A673 (cell line): ENCODE results near the gene B9D1. TPM values are rescaled to one million over a fixed set of nuclear protein-coding genes. Genes with fewer than 3 reads are reported as not detected.

Experiments
- BruUV-seq: library from RNA; stranded (reverse); fragments of 400-500 nt; replicated peaks from 2 replicates; lab custom pipeline; 2021; lab: Mats Ljungman, UMichigan
- CTCF ChIA-PET: fragments of 300-600 bp; sonication (Branson Sonifier 250); formaldehyde crosslinking; loops from one replicate; lab custom pipeline; 2022; ENCODE audit warnings: antibody characterized with exemption; lab: Charles Lee
- POLR2A ChIA-PET: fragments of 300-600 bp; sonication (Branson Sonifier 250); formaldehyde crosslinking; loops from one replicate; lab custom pipeline; 2022; ENCODE audit warnings: antibody characterized with exemption; ENCODE audit not compliant: low non-redundant PET; lab: Charles Lee
- DNase-seq: peaks from one replicate; pipeline ENCODE4 v3.0.0-alpha.2; 2015; ENCODE audit warnings: low spot score
- H3K27ac ChIP-seq: fragments of 200-600 bp; sonication (generic); 2 replicates; pipeline ENCODE4 v1.5.1; 2016; ENCODE audit warnings: mixed run types, low read depth, mild to moderate bottlenecking, mixed read lengths, antibody characterized with exemption, low read length; ENCODE audit not compliant: poor library complexity, severe bottlenecking
- H3K27me3 ChIP-seq: fragments of 200-600 bp; sonication (generic); replicated peaks from 2 replicates; pipeline ENCODE4 v1.6.1; 2017; ENCODE audit warnings: mixed run types, low read depth, mild to moderate bottlenecking, mixed read lengths, antibody characterized with exemption, low read length; ENCODE audit not compliant: insufficient read depth, poor library complexity
- H3K36me3 ChIP-seq: fragments of 200-600 bp; sonication (generic); 2 replicates; pipeline ENCODE4 v1.6.1; 2016; ENCODE audit warnings: mixed run types, mild to moderate bottlenecking, mixed read lengths, antibody characterized with exemption, low read length; ENCODE audit not compliant: insufficient read depth, poor library complexity, severe bottlenecking
- H3K4me1 ChIP-seq: fragments of 200-600 bp; sonication (generic); 2 replicates; pipeline ENCODE4 v1.6.1; 2017; ENCODE audit warnings: mixed run types, mild to moderate bottlenecking, mixed read lengths, antibody characterized with exemption, low read length; ENCODE audit not compliant: insufficient read depth, poor library complexity, severe bottlenecking
- H3K4me3 ChIP-seq: fragments of 200-600 bp; sonication (generic); 2 replicates; pipeline ENCODE4 v1.5.1; 2016; ENCODE audit warnings: low read depth, mixed run types, mild to moderate bottlenecking, mixed read lengths, low read length; ENCODE audit not compliant: poor library complexity, severe bottlenecking
- H3K9me3 ChIP-seq: fragments of 200-600 bp; sonication (generic); 2 replicates; pipeline ENCODE4 v1.6.1; 2016; ENCODE audit warnings: mixed run types, low read depth, mild to moderate bottlenecking, mixed read lengths, antibody characterized with exemption, low read length; ENCODE audit not compliant: poor library complexity, severe bottlenecking
- EZH2 ChIP-seq: fragments of 200-600 bp; sonication (generic); IDR thresholded peaks from 2 replicates; pipeline ENCODE4 v1.6.1; 2017; ENCODE audit warnings: borderline replicate concordance, low read depth, mild to moderate bottlenecking, mixed read lengths, antibody characterized with exemption, low read length; ENCODE audit not compliant: poor library complexity, severe bottlenecking
- intact Hi-C: fragments of 100-400 bp; cut with micrococcal nuclease; formaldehyde crosslinking; loops from one replicate; pipeline ENCODE4 v1.10.0; 2022; ENCODE audit not compliant: unreplicated experiment
- total RNA-seq: library from RNA; stranded (reverse); gene quantifications from 2 replicates; pipeline ENCODE4 v1.2.3, GENCODE V29; 2021
- TF ChIP-seq, protein P1 (sequence below): fragments of 300-800, 200-600 bp; sonication (generic); conservative IDR thresholded peaks from 2 replicates; pipeline ENCODE4 v1.5.1; 2017; ENCODE audit warnings: low read depth, mild to moderate bottlenecking, antibody characterized with exemption, low read length, moderate library complexity, mixed read lengths

Gene B9D1
- total RNA-seq, 1 experiment from 2014 or later = 37.0 TPM

DNA sequence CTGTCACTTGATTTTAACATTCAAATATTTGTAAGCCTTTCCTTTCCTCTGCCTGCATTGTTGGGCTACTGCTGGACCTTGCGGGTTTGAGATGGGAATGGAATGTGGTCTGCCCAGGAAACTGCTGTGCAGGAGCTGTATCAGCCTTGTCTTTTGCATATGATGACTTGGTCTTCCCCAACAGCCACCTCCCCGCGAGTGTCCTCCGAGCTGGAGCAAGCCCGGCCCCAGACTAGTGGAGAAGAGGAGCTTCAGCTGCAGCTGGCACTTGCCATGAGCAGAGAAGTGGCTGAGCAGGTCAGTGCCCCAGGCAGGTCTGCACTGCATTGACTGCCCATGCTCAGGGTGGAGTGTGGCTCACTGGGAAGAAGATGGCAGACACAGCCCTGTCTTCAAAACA is 52.8 kb downstream of the B9D1 start:
- Histone ChIP-seq H3K36me3 (peaks cover 11% of the 10 kb centered on the region), H3K4me3 (no peak overlapping the region), H3K27me3 (no peaks in the 10 kb centered on the region), H3K27ac (no peak overlapping the region), H3K9me3 (no peaks in the 10 kb centered on the region), H3K4me1 (no peaks in the 10 kb centered on the region)
- TF ChIP-seq, protein P1, sequence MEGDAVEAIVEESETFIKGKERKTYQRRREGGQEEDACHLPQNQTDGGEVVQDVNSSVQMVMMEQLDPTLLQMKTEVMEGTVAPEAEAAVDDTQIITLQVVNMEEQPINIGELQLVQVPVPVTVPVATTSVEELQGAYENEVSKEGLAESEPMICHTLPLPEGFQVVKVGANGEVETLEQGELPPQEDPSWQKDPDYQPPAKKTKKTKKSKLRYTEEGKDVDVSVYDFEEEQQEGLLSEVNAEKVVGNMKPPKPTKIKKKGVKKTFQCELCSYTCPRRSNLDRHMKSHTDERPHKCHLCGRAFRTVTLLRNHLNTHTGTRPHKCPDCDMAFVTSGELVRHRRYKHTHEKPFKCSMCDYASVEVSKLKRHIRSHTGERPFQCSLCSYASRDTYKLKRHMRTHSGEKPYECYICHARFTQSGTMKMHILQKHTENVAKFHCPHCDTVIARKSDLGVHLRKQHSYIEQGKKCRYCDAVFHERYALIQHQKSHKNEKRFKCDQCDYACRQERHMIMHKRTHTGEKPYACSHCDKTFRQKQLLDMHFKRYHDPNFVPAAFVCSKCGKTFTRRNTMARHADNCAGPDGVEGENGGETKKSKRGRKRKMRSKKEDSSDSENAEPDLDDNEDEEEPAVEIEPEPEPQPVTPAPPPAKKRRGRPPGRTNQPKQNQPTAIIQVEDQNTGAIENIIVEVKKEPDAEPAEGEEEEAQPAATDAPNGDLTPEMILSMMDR = no peak
- TF ChIP-seq EZH2 = no peak
- no TSS peak for BruUV-seq
- CTCF ChIA-PET = no interaction called here
- intact Hi-C loops = no loop called here
- POLR2A ChIA-PET = no interaction called here
- no peak for DNase-seq

GRCh38 chr17:19308398-19308797 is 54.1 kb downstream of the B9D1 start:
- DNase-seq = no peak
- Histone ChIP-seq H3K27ac (no peak overlapping the region), H3K36me3 (peaks cover 11% of the 10 kb centered on the region), H3K27me3 (no peaks in the 10 kb centered on the region), H3K4me3 (no peak overlapping the region), H3K9me3 (no peaks in the 10 kb centered on the region), H3K4me1 (no peaks in the 10 kb centered on the region)
- no TSS peak for BruUV-seq
- POLR2A ChIA-PET = no interaction called here
- CTCF ChIA-PET = no interaction called here
- TF ChIP-seq, protein P1 = no peak
- TF ChIP-seq EZH2 = no peak
- intact Hi-C loops = no loop called here

- intact Hi-C loops = no loop called here
- Histone ChIP-seq H3K9me3 (no peaks in the 10 kb centered on the region), H3K4me1 (no peaks in the 10 kb centered on the region), H3K4me3 (no peak overlapping the region), H3K36me3 (peaks cover 5% of the 10 kb centered on the region), H3K27me3 (no peaks in the 10 kb centered on the region), H3K27ac (no peak overlapping the region)
- no TSS peak for BruUV-seq
- ChIA-PET CTCF (no interaction called here), POLR2A (no interaction called here)
- DNase-seq = no peak
- TF ChIP-seq EZH2 = no peak
- TF ChIP-seq, protein P1 = no peak
Observed at GRCh38 chr17:19307521-19307920, 55.0 kb downstream of the B9D1 start.
